SK-N-SH treated with all-trans-retinoic acid at 6 μM for 48 hours (cell line): ENCODE results near the gene ULK4.
"Not testable (repeated sequence)": the region's sequence is repeated elsewhere in the genome, so short reads cannot be mapped to it uniquely, and the experiment has no call there.

Source experiments
- ATAC-seq: fragments of 200-7000 bp; cut with Tn5 transposase; 3 replicates; pipeline ENCODE4 v1.9.1; 2020; ENCODE audit warnings: mild to moderate bottlenecking, moderate library complexity
- ARNTL ChIP-seq: fragments of 450-650 bp; formaldehyde crosslinking; IDR thresholded peaks from 2 replicates; pipeline ENCODE4 v1.5.0; 2020; ENCODE audit warnings: low read depth, mild to moderate bottlenecking, moderate library complexity, borderline replicate concordance
- BACH2 ChIP-seq: fragments of 250-450 bp; sonication (Bioruptor Pico); IDR thresholded peaks from 2 replicates; pipeline ENCODE4 v1.9.0; 2021; ENCODE audit warnings: mild to moderate bottlenecking, borderline replicate concordance
- CSDC2 ChIP-seq: fragments of 250-450 bp; sonication (Bioruptor Pico); IDR thresholded peaks from 2 replicates; pipeline ENCODE4 v1.5.0; 2020; ENCODE audit warnings: mild to moderate bottlenecking, moderate library complexity
- ESRRG ChIP-seq: fragments of 250-450 bp; sonication (Bioruptor Pico); IDR thresholded peaks from 2 replicates; pipeline ENCODE4 v1.6.1; 2021; ENCODE audit warnings: mild to moderate bottlenecking
- GLIS3 ChIP-seq: fragments of 250-450 bp; sonication (Bioruptor Pico); IDR thresholded peaks from 2 replicates; pipeline ENCODE4 v1.5.0; 2020; ENCODE audit warnings: mild to moderate bottlenecking, moderate library complexity
- ISL1 ChIP-seq: fragments of 250-450 bp; sonication (Bioruptor Pico); IDR thresholded peaks from 2 replicates; pipeline ENCODE4 v2.1.2; 2022; ENCODE audit warnings: mild to moderate bottlenecking, moderate library complexity
- OSR1 ChIP-seq: fragments of 250-450 bp; sonication (Bioruptor Pico); IDR thresholded peaks from 2 replicates; pipeline ENCODE4 v1.8.0; 2022; ENCODE audit warnings: moderate library complexity, mild to moderate bottlenecking, inconsistent platforms
- PPARA ChIP-seq: fragments of 250-450 bp; sonication (Bioruptor Pico); IDR thresholded peaks from 2 replicates; pipeline ENCODE4 v1.5.0; 2020; ENCODE audit warnings: mild to moderate bottlenecking, borderline replicate concordance
- RARB ChIP-seq: fragments of 250-450 bp; sonication (Bioruptor Pico); IDR thresholded peaks from 2 replicates; pipeline ENCODE4 v1.8.0; 2021; ENCODE audit warnings: mild to moderate bottlenecking, moderate library complexity
- SNAI2 ChIP-seq: fragments of 250-450 bp; sonication (Bioruptor Pico); IDR thresholded peaks from 2 replicates; pipeline ENCODE4 v1.5.0; 2020; ENCODE audit warnings: mild to moderate bottlenecking, moderate library complexity
- TCF4 ChIP-seq: fragments of 250-450 bp; sonication (Bioruptor Pico); IDR thresholded peaks from 2 replicates; pipeline ENCODE4 v1.8.0; 2021; ENCODE audit warnings: mild to moderate bottlenecking, moderate library complexity, borderline replicate concordance
- TOX ChIP-seq: fragments of 250-450 bp; sonication (Bioruptor Pico); IDR thresholded peaks from 2 replicates; pipeline ENCODE4 v1.8.0; 2021; ENCODE audit warnings: mild to moderate bottlenecking, moderate library complexity, borderline replicate concordance
- ZC3H10 ChIP-seq: fragments of 250-450 bp; sonication (Bioruptor Pico); IDR thresholded peaks from 2 replicates; pipeline ENCODE4 v1.5.1; 2021; ENCODE audit warnings: mild to moderate bottlenecking, moderate library complexity
- ZFP3 ChIP-seq: fragments of 250-450 bp; sonication (Bioruptor Pico); IDR thresholded peaks from 2 replicates; pipeline ENCODE4 v1.5.0; 2020; ENCODE audit warnings: mild to moderate bottlenecking, moderate library complexity
- ZFP30 ChIP-seq: fragments of 450-650 bp; formaldehyde crosslinking; IDR thresholded peaks from 2 replicates; pipeline ENCODE4 v1.5.0; 2022; ENCODE audit warnings: mild to moderate bottlenecking, moderate library complexity
- ZNF565 ChIP-seq: fragments of 450-650 bp; formaldehyde crosslinking; conservative IDR thresholded peaks from 2 replicates; pipeline ENCODE4 v1.5.0; 2020; ENCODE audit warnings: low read depth, mild to moderate bottlenecking, moderate library complexity
- ZNF70 ChIP-seq: fragments of 450-650 bp; formaldehyde crosslinking; IDR thresholded peaks from 2 replicates; pipeline ENCODE4 v1.5.0; 2020; ENCODE audit warnings: mild to moderate bottlenecking, moderate library complexity
- ZNF8 ChIP-seq: fragments of 450-650 bp; formaldehyde crosslinking; IDR thresholded peaks from 2 replicates; pipeline ENCODE4 v1.5.0; 2020; ENCODE audit warnings: mild to moderate bottlenecking, moderate library complexity
- TF ChIP-seq, protein P1 (sequence below): fragments of 250-450 bp; sonication (Bioruptor Pico); IDR thresholded peaks from 2 replicates; pipeline ENCODE4 v1.5.1; 2021; ENCODE audit warnings: mild to moderate bottlenecking, moderate library complexity
- TF ChIP-seq, protein P2 (sequence below): fragments of 250-450 bp; sonication (Bioruptor Pico); IDR thresholded peaks from 2 replicates; pipeline ENCODE4 v1.5.1; 2020; ENCODE audit warnings: low read depth, mild to moderate bottlenecking, moderate library complexity
- TF ChIP-seq, protein P3 (sequence below): fragments of 250-450 bp; sonication (Bioruptor Pico); IDR thresholded peaks from 2 replicates; pipeline ENCODE4 v1.8.0; 2020; ENCODE audit warnings: mild to moderate bottlenecking, moderate library complexity, borderline replicate concordance
- TF ChIP-seq, protein P4 (sequence below): fragments of 250-450 bp; sonication (Bioruptor Pico); IDR thresholded peaks from 2 replicates; pipeline ENCODE4 v1.5.0; 2020; ENCODE audit warnings: mild to moderate bottlenecking, moderate library complexity

Gene ULK4

DNA sequence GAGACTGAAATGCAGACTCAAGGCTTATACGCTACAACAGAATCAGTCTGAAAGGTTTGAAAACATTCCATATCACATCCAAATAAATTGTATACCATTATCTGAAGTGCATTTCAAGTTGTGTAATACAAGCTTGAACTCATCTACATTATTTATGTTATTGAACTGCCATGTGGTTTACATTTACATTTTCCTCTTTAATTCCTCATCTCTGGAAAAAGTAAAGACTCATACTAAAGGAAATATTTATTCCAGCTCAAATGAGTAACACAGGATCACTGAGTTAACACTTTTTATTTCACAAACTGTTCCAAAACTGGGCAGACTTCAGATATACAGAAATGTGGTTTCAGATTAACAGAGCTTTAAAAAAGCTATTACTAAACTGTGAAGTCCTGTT is 282.5 kb downstream of the ULK4 start:
- TF ChIP-seq, protein P1, sequence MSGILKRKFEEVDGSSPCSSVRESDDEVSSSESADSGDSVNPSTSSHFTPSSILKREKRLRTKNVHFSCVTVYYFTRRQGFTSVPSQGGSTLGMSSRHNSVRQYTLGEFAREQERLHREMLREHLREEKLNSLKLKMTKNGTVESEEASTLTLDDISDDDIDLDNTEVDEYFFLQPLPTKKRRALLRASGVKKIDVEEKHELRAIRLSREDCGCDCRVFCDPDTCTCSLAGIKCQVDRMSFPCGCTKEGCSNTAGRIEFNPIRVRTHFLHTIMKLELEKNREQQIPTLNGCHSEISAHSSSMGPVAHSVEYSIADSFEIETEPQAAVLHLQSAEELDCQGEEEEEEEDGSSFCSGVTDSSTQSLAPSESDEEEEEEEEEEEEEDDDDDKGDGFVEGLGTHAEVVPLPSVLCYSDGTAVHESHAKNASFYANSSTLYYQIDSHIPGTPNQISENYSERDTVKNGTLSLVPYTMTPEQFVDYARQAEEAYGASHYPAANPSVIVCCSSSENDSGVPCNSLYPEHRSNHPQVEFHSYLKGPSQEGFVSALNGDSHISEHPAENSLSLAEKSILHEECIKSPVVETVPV (CRISPR knock-in tag): no peak
- TF ChIP-seq ZNF70: no peak
- no peak for TF ChIP-seq BACH2 (CRISPR knock-in tag)
- no peak for TF ChIP-seq TOX (CRISPR knock-in tag)
- no peak for TF ChIP-seq ISL1 (CRISPR knock-in tag)
- TF ChIP-seq ARNTL (CRISPR knock-in tag): no peak
- TF ChIP-seq, all 23 proteins: peak for 0
- ATAC-seq: no peak

DNA sequence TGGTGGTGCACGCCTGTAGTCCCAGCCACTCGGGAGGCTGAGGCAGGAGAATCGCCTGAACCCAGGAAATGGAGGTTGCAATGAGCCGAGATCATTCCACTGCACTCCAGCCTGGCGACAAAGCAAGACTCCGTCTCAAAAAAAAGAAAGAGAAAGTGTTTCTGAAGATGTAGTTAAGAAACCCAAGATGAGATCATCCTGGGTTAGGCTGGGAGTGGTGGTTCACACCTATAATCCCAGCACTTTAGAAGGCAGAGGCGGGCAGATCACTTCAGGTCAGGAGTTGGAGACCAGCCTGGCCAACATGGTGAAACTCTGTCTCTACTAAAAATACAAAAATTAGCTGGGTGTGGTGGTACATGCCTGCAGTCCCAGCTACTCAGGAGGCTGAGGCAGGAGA is 286.8 kb downstream of the ULK4 start:
- ATAC-seq: not testable (repeated sequence)

DNA sequence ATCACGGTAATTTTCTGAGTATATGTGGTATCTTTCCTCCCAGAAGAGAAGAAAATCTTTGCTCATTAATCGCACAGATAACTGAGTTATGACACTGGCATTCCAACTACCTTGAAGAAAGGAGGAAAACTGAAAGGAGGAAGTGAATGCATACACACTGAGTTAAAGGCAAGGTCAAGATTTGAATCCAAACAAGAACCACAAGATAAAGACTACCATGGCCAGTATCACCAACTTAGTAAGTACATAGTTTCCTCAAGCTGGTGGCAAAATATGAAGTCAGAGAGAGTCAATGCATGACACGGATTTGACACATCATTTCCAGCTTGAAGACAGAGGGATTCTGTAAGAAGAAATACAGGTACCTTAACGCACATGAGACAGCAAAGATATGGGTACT is 287.5 kb downstream of the ULK4 start:
- ATAC-seq: no peak
- TF ChIP-seq TCF4 (CRISPR knock-in tag) (no peak), ZFP30 (CRISPR knock-in tag) (no peak), ESRRG (CRISPR knock-in tag) (no peak), ZC3H10 (CRISPR knock-in tag) (no peak), ZNF70 (no peak), BACH2 (CRISPR knock-in tag) (no peak), GLIS3 (CRISPR knock-in tag) (no peak), CSDC2 (CRISPR knock-in tag) (no peak), ZNF565 (CRISPR knock-in tag) (no peak)
- TF ChIP-seq, protein P2, sequence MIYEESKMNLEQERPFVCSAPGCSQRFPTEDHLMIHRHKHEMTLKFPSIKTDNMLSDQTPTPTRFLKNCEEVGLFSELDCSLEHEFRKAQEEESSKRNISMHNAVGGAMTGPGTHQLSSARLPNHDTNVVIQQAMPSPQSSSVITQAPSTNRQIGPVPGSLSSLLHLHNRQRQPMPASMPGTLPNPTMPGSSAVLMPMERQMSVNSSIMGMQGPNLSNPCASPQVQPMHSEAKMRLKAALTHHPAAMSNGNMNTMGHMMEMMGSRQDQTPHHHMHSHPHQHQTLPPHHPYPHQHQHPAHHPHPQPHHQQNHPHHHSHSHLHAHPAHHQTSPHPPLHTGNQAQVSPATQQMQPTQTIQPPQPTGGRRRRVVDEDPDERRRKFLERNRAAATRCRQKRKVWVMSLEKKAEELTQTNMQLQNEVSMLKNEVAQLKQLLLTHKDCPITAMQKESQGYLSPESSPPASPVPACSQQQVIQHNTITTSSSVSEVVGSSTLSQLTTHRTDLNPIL (CRISPR knock-in tag): no peak

DNA sequence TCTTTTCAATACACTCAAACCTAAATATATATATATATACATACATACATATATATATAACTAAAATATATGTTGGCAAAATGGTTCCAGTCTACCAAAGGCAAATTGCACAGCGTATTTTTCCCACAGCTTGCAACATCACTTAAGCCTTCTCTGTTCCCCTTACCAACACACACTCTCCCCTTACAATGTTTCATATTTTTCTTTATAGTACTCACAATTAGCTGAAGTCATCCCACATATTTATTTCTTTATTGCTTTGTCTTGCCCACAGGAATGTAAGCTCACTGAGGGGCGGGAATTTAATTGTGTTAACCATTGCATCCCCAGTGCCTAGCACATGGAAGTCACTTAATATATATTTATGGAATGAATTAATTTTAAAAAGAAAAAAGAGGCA is 288.3 kb downstream of the ULK4 start:
- ATAC-seq: no peak
- no peak for TF ChIP-seq PPARA
- no peak for TF ChIP-seq RARB (CRISPR knock-in tag)
- TF ChIP-seq ZFP30 (CRISPR knock-in tag): no peak
- TF ChIP-seq ZFP3: no peak
- no peak for TF ChIP-seq SNAI2 (CRISPR knock-in tag)
- TF ChIP-seq ZC3H10 (CRISPR knock-in tag): no peak
- TF ChIP-seq ARNTL (CRISPR knock-in tag): no peak
- TF ChIP-seq, protein P3, sequence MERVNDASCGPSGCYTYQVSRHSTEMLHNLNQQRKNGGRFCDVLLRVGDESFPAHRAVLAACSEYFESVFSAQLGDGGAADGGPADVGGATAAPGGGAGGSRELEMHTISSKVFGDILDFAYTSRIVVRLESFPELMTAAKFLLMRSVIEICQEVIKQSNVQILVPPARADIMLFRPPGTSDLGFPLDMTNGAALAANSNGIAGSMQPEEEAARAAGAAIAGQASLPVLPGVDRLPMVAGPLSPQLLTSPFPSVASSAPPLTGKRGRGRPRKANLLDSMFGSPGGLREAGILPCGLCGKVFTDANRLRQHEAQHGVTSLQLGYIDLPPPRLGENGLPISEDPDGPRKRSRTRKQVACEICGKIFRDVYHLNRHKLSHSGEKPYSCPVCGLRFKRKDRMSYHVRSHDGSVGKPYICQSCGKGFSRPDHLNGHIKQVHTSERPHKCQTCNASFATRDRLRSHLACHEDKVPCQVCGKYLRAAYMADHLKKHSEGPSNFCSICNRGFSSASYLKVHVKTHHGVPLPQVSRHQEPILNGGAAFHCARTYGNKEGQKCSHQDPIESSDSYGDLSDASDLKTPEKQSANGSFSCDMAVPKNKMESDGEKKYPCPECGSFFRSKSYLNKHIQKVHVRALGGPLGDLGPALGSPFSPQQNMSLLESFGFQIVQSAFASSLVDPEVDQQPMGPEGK (CRISPR knock-in tag): no peak
- no peak for TF ChIP-seq ESRRG (CRISPR knock-in tag)
- no peak for TF ChIP-seq ZNF565 (CRISPR knock-in tag)
- TF ChIP-seq OSR1: no peak
- TF ChIP-seq TCF4 (CRISPR knock-in tag): no peak
- TF ChIP-seq TOX (CRISPR knock-in tag): no peak
- TF ChIP-seq, protein P1 (CRISPR knock-in tag): no peak
- no peak for TF ChIP-seq CSDC2 (CRISPR knock-in tag)
- no peak for TF ChIP-seq ZNF8 (CRISPR knock-in tag)
- TF ChIP-seq, protein P2 (CRISPR knock-in tag): no peak
- TF ChIP-seq GLIS3 (CRISPR knock-in tag): no peak
- no peak for TF ChIP-seq ISL1 (CRISPR knock-in tag)
- TF ChIP-seq, protein P4, sequence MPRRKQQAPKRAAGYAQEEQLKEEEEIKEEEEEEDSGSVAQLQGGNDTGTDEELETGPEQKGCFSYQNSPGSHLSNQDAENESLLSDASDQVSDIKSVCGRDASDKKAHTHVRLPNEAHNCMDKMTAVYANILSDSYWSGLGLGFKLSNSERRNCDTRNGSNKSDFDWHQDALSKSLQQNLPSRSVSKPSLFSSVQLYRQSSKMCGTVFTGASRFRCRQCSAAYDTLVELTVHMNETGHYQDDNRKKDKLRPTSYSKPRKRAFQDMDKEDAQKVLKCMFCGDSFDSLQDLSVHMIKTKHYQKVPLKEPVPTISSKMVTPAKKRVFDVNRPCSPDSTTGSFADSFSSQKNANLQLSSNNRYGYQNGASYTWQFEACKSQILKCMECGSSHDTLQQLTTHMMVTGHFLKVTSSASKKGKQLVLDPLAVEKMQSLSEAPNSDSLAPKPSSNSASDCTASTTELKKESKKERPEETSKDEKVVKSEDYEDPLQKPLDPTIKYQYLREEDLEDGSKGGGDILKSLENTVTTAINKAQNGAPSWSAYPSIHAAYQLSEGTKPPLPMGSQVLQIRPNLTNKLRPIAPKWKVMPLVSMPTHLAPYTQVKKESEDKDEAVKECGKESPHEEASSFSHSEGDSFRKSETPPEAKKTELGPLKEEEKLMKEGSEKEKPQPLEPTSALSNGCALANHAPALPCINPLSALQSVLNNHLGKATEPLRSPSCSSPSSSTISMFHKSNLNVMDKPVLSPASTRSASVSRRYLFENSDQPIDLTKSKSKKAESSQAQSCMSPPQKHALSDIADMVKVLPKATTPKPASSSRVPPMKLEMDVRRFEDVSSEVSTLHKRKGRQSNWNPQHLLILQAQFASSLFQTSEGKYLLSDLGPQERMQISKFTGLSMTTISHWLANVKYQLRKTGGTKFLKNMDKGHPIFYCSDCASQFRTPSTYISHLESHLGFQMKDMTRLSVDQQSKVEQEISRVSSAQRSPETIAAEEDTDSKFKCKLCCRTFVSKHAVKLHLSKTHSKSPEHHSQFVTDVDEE (CRISPR knock-in tag): no peak
